ENCODE results near the gene DNTT.

DNTT gene

GRCh38 chr10:96290368-96291133 lies 13.7 kb upstream of the DNTT start:
- H3K4me2 ChIP-seq (ENCODE audit: low read depth, low read length, poor library complexity, severe bottlenecking) = peak overlapping the region; percentile 82
- H3K4me3 ChIP-seq (ENCODE audit: insufficient read depth, low read length, poor library complexity, severe bottlenecking) = peak overlapping the region; percentile 27
- no peaks in the 10 kb centered on the region for H4K20me1 ChIP-seq (ENCODE audit: low read depth, low read length)
- peaks cover 4% of the 10 kb centered on the region; the same call in 1 of the 2 replicates for H3K79me2 ChIP-seq (ENCODE audit: insufficient read depth, low read length)
- no peaks in the 10 kb centered on the region for H3K36me3 ChIP-seq (ENCODE audit: low read length)
- no peaks in the 10 kb centered on the region for H3K27me3 ChIP-seq (ENCODE audit: low read length)
- peaks cover 54% of the 10 kb centered on the region for H3F3A ChIP-seq (ENCODE audit: insufficient read depth)
- H2AFZ ChIP-seq (ENCODE audit: low read depth, low read length, severe bottlenecking) = peak overlapping the region; percentile 15
- peak overlapping the region; percentile 53 for H3K9ac ChIP-seq (ENCODE audit: low read length)
- no peaks in the 10 kb centered on the region for H3K9me3 ChIP-seq (ENCODE audit: insufficient read depth, low read length)
- H3K9me2 ChIP-seq (replicated peaks; ENCODE audit: insufficient read depth, low read length) = no peaks in the 10 kb centered on the region
- TF ChIP-seq EZH2phosphoT487 (conservative IDR thresholded peaks at IDR 0.05; ENCODE audit: low read length) (no peak), CTCF (IDR thresholded peaks at IDR 0.05; ENCODE audit: insufficient read depth, low read length, poor library complexity, severe bottlenecking) (no peak)
- peak overlapping the region; percentile 96 for H3K27ac ChIP-seq (ENCODE audit: low read depth, low read length)

GRCh38 chr10:96292971-96293920 lies 11.0 kb upstream of the DNTT start:
- Histone ChIP-seq H3K9ac (ENCODE audit: low read length) (peak overlapping the region; percentile 17), H3K9me2 (replicated peaks; ENCODE audit: insufficient read depth, low read length) (no peaks in the 10 kb centered on the region), H3K36me3 (ENCODE audit: low read length) (no peaks in the 10 kb centered on the region), H3K27ac (ENCODE audit: low read depth, low read length) (peak overlapping the region; percentile 96), H4K20me1 (ENCODE audit: low read depth, low read length) (no peaks in the 10 kb centered on the region), H2AFZ (ENCODE audit: low read depth, low read length, severe bottlenecking) (peak overlapping the region; percentile 37), H3K27me3 (ENCODE audit: low read length) (no peaks in the 10 kb centered on the region), H3K4me3 (ENCODE audit: insufficient read depth, low read length, poor library complexity, severe bottlenecking) (no peak overlapping the region), H3F3A (ENCODE audit: insufficient read depth) (peaks cover 35% of the 10 kb centered on the region), H3K4me2 (ENCODE audit: low read depth, low read length, poor library complexity, severe bottlenecking) (peak overlapping the region; percentile 82), H3K79me2 (ENCODE audit: insufficient read depth, low read length) (peaks cover 4% of the 10 kb centered on the region; the same call in 1 of the 2 replicates), H3K9me3 (ENCODE audit: insufficient read depth, low read length) (no peaks in the 10 kb centered on the region)
- peak; percentile 58 for TF ChIP-seq CTCF (IDR thresholded peaks at IDR 0.05; ENCODE audit: insufficient read depth, low read length, poor library complexity, severe bottlenecking)
- TF ChIP-seq EZH2phosphoT487 (conservative IDR thresholded peaks at IDR 0.05; ENCODE audit: low read length) = no peak

- H3K9me3 ChIP-seq (ENCODE audit: insufficient read depth, low read length) = no peaks in the 10 kb centered on the region
- peaks cover 16% of the 10 kb centered on the region; the same call in 1 of the 2 replicates for H3F3A ChIP-seq (ENCODE audit: insufficient read depth)
- no peaks in the 10 kb centered on the region for H3K36me3 ChIP-seq (ENCODE audit: low read length)
- H3K9ac ChIP-seq (ENCODE audit: low read length) = no peak overlapping the region
- TF ChIP-seq CTCF (IDR thresholded peaks at IDR 0.05; ENCODE audit: insufficient read depth, low read length, poor library complexity, severe bottlenecking) (no peak), EZH2phosphoT487 (conservative IDR thresholded peaks at IDR 0.05; ENCODE audit: low read length) (no peak)
- H3K4me2 ChIP-seq (ENCODE audit: low read depth, low read length, poor library complexity, severe bottlenecking) = no peak overlapping the region
- H4K20me1 ChIP-seq (ENCODE audit: low read depth, low read length) = no peaks in the 10 kb centered on the region
- no peaks in the 10 kb centered on the region for H3K9me2 ChIP-seq (replicated peaks; ENCODE audit: insufficient read depth, low read length)
- H3K27ac ChIP-seq (ENCODE audit: low read depth, low read length) = no peak overlapping the region
- H3K79me2 ChIP-seq (ENCODE audit: insufficient read depth, low read length) = no peaks in the 10 kb centered on the region
- no peak overlapping the region for H3K4me3 ChIP-seq (ENCODE audit: insufficient read depth, low read length, poor library complexity, severe bottlenecking)
- no peaks in the 10 kb centered on the region for H3K27me3 ChIP-seq (ENCODE audit: low read length)
- H2AFZ ChIP-seq (ENCODE audit: low read depth, low read length, severe bottlenecking) = peak overlapping the region; percentile 27
Measured at GRCh38 chr10:96295475-96295874, 8.8 kb upstream of the DNTT start.
